ENCODE results near the gene ZNF211.

ZNF211 gene

DNA sequence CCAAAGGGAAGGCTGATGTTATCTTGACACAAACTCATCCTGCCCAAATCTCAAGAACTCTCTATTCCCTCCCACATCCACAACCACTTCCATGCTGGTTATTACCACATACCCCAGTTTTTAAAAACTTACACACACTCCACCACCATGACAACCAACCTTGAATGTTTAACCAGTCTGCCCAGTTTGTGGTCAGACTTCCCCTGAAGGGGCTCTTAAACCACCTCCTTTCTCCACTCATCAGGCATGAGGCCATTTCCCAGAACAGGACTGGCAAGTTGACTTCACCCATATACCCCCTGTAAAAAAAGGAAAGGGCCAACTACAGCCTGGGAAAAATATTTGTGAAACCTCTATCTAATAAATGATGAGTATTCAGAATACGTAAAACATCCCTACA is 23.4 kb downstream of the ZNF211 start:
- no peak overlapping the region for H2AFZ ChIP-seq (ENCODE audit: low read length, unreplicated experiment)
- H3K4me1 ChIP-seq (ENCODE audit: control insufficient read depth, insufficient read depth, low read length, unreplicated experiment), result no peaks in the 10 kb centered on the region
- H3K27me3 ChIP-seq (ENCODE audit: insufficient read depth, low read length), result peaks cover 47% of the 10 kb centered on the region
- no peak overlapping the region for H3K4me3 ChIP-seq (ENCODE audit: low read depth, low read length)
- no peaks in the 10 kb centered on the region for H3K79me2 ChIP-seq (ENCODE audit: control insufficient read depth, insufficient read depth, low read length, unreplicated experiment)
- H3K36me3 ChIP-seq (ENCODE audit: insufficient read depth, low read length), result no peaks in the 10 kb centered on the region
- no peak overlapping the region for H3K27ac ChIP-seq (ENCODE audit: low read depth, low read length)

- peak overlapping the region; percentile 80 for H3K4me3 ChIP-seq (ENCODE audit: low read depth, low read length)
Observed at GRCh38 chr19:57664269-57665127, 31.5 kb downstream of the ZNF211 start.

DNA sequence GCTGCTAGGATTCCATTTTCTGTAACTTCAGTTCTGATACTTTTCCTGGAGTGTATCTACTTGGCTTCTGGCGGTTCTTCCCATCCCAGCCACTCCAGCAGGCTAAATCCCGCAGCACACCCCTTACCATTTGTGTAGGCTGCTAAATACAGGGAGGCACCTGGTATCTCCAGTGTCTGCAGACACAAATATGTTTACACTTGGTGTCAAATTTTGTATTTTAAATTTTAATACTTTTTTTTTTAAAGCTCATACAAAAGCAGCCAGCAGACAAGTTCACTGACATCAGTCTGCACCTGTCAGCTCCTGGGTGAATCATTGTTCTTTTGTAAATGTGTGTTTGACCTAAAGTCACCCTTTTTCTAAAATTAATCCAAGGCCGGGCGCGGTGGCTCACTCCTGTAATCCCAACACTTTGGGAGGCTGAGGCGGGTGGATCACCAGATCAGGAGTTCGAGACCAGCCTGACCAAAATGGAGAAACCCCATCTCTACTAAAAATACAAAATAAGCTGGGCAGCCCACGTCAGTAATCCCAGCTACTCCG is 32.4 kb downstream of the ZNF211 start:
- H3K79me2 ChIP-seq (ENCODE audit: control insufficient read depth, insufficient read depth, low read length, unreplicated experiment), result no peaks in the 10 kb centered on the region
- H2AFZ ChIP-seq (ENCODE audit: low read length, unreplicated experiment), result no peak overlapping the region
- H3K4me3 ChIP-seq (ENCODE audit: low read depth, low read length), result no peak overlapping the region
- H3K4me1 ChIP-seq (ENCODE audit: control insufficient read depth, insufficient read depth, low read length, unreplicated experiment), result no peaks in the 10 kb centered on the region
- H3K27ac ChIP-seq (ENCODE audit: low read depth, low read length), result no peak overlapping the region
- peaks cover 22% of the 10 kb centered on the region for H3K27me3 ChIP-seq (ENCODE audit: insufficient read depth, low read length)
- no peaks in the 10 kb centered on the region for H3K36me3 ChIP-seq (ENCODE audit: insufficient read depth, low read length)

More at GRCh38 chr19:57664269-57665127, 31.5 kb downstream of the ZNF211 start:
- Histone ChIP-seq H3K36me3 (ENCODE audit: insufficient read depth, low read length) (no peaks in the 10 kb centered on the region), H3K27me3 (ENCODE audit: insufficient read depth, low read length) (peaks cover 31% of the 10 kb centered on the region), H2AFZ (ENCODE audit: low read length, unreplicated experiment) (peak overlapping the region; percentile 93), H3K27ac (ENCODE audit: low read depth, low read length) (no peak overlapping the region), H3K4me1 (ENCODE audit: control insufficient read depth, insufficient read depth, low read length, unreplicated experiment) (no peaks in the 10 kb centered on the region), H3K79me2 (ENCODE audit: control insufficient read depth, insufficient read depth, low read length, unreplicated experiment) (no peaks in the 10 kb centered on the region)

DNA sequence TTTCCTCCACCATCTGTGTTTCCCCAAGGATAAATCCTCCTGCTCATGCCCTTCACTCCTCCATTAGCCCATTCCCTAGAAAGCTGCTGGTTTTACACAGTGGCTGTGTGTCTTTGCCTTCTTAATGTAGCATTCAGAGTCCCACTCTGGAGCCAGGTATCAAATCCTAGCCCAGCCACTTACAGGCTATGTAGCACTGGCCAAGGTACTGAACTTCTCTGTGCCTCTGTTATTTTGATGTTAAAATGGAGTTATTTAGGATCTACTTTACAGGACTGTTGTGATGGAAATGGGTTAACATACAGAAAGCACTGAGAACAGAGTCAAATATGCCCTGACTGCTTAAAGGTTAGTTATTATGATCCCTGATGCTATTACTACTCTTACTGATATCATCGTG is 34.3 kb downstream of the ZNF211 start:
- peaks cover 15% of the 10 kb centered on the region for H3K27me3 ChIP-seq (ENCODE audit: insufficient read depth, low read length)
- no peaks in the 10 kb centered on the region for H3K36me3 ChIP-seq (ENCODE audit: insufficient read depth, low read length)
- H3K4me3 ChIP-seq (ENCODE audit: low read depth, low read length), result no peak overlapping the region
- H3K4me1 ChIP-seq (ENCODE audit: control insufficient read depth, insufficient read depth, low read length, unreplicated experiment), result no peaks in the 10 kb centered on the region
- H3K27ac ChIP-seq (ENCODE audit: low read depth, low read length), result no peak overlapping the region
- H3K79me2 ChIP-seq (ENCODE audit: control insufficient read depth, insufficient read depth, low read length, unreplicated experiment), result no peaks in the 10 kb centered on the region
- H2AFZ ChIP-seq (ENCODE audit: low read length, unreplicated experiment), result no peak overlapping the region

DNA sequence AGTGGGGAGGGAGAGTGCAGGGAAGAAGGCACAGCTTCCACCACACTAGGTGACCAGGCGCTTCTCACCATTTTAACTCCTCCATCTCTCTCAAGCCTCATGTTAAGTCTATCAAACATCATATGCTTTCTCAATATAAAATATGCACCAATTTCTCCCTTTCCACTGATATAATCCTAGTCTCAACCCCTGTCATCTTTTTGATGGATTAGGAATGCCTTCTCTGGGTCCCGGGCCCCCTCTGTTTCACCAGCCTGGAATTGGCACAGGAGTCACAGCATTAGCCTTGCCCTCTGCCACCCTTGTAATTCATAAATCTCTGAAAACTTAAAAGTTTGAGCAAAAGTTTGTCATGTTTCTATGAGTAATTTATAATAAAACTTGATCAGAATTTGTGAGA is 35.7 kb downstream of the ZNF211 start, which contains the start of gene ZSCAN4:
Gene ZSCAN4, plus strand, starts transcription at position 301 of the 400 bp plus-strand sequence. CDS start 7,211 bp downstream, outside the sequence.
- peaks cover 15% of the 10 kb centered on the region for H3K27me3 ChIP-seq (ENCODE audit: insufficient read depth, low read length)
- H3K27ac ChIP-seq (ENCODE audit: low read depth, low read length), result no peak within 1 kb of the TSS
- no peak within 1 kb of the TSS for H3K4me3 ChIP-seq (ENCODE audit: low read depth, low read length)
- no peaks in the 10 kb centered on the region for H3K79me2 ChIP-seq (ENCODE audit: control insufficient read depth, insufficient read depth, low read length, unreplicated experiment)
- H2AFZ ChIP-seq (ENCODE audit: low read length, unreplicated experiment), result no peak within 1 kb of the TSS
- no peaks in the 10 kb centered on the region for H3K4me1 ChIP-seq (ENCODE audit: control insufficient read depth, insufficient read depth, low read length, unreplicated experiment)
- H3K36me3 ChIP-seq (ENCODE audit: insufficient read depth, low read length), result no peaks in the 10 kb centered on the region

GRCh38 chr19:57671124-57671895 is 38.3 kb downstream of the ZNF211 start:
- Histone ChIP-seq H3K36me3 (ENCODE audit: insufficient read depth, low read length) (no peaks in the 10 kb centered on the region), H3K4me1 (ENCODE audit: control insufficient read depth, insufficient read depth, low read length, unreplicated experiment) (peaks cover 10% of the 10 kb centered on the region), H3K27ac (ENCODE audit: low read depth, low read length) (no peak overlapping the region), H3K27me3 (ENCODE audit: insufficient read depth, low read length) (peaks cover 13% of the 10 kb centered on the region; the same call in 1 of the 2 replicates), H3K79me2 (ENCODE audit: control insufficient read depth, insufficient read depth, low read length, unreplicated experiment) (no peaks in the 10 kb centered on the region), H3K4me3 (ENCODE audit: low read depth, low read length) (no peak overlapping the region), H2AFZ (ENCODE audit: low read length, unreplicated experiment) (no peak overlapping the region)

GRCh38 chr19:57672466-57672865 is 39.5 kb downstream of the ZNF211 start:
- H3K27me3 ChIP-seq (ENCODE audit: insufficient read depth, low read length), result peaks cover 6% of the 10 kb centered on the region; the same call in 1 of the 2 replicates
- H3K36me3 ChIP-seq (ENCODE audit: insufficient read depth, low read length), result no peaks in the 10 kb centered on the region
- no peak overlapping the region for H2AFZ ChIP-seq (ENCODE audit: low read length, unreplicated experiment)
- H3K27ac ChIP-seq (ENCODE audit: low read depth, low read length), result no peak overlapping the region
- H3K4me3 ChIP-seq (ENCODE audit: low read depth, low read length), result no peak overlapping the region
- no peaks in the 10 kb centered on the region for H3K79me2 ChIP-seq (ENCODE audit: control insufficient read depth, insufficient read depth, low read length, unreplicated experiment)
- H3K4me1 ChIP-seq (ENCODE audit: control insufficient read depth, insufficient read depth, low read length, unreplicated experiment), result peaks cover 11% of the 10 kb centered on the region

GRCh38 chr19:57675881-57676280 is 42.9 kb downstream of the ZNF211 start:
- no peak overlapping the region; the same call in 1 of the 2 replicates for H3K4me3 ChIP-seq (ENCODE audit: low read depth, low read length)
- H3K27ac ChIP-seq (ENCODE audit: low read depth, low read length), result no peak overlapping the region
- no peak overlapping the region for H2AFZ ChIP-seq (ENCODE audit: low read length, unreplicated experiment)
- no peaks in the 10 kb centered on the region for H3K36me3 ChIP-seq (ENCODE audit: insufficient read depth, low read length)
- peaks cover 11% of the 10 kb centered on the region for H3K4me1 ChIP-seq (ENCODE audit: control insufficient read depth, insufficient read depth, low read length, unreplicated experiment)
- peaks cover 6% of the 10 kb centered on the region; the same call in 1 of the 2 replicates for H3K27me3 ChIP-seq (ENCODE audit: insufficient read depth, low read length)
- no peaks in the 10 kb centered on the region for H3K79me2 ChIP-seq (ENCODE audit: control insufficient read depth, insufficient read depth, low read length, unreplicated experiment)

DNA sequence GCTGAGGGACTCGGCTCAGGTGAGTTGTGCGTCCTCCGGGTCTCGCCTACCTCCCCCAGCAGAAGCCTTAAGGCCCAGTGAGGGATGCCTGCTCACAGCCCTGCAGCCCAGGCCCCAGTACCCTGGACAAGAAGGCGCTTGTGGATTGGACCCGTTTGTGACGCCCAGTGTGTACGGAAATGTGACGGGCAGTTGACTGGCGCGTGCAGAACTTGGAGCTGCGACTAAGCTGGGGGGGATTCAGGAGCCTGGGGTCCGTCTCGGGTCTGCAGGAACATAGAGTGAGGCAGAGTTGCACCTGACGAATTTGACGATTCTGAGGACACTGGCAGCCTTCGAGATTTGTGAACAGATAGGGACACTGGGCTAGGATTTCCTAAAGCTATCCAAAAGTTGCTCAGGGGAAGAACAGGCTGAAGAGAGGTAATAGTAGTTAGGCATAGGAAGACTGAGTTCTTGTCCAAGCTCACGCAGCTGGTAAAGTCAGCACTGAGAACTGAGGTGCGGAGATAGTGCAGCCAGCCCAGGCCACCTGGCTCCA is 49.3 kb downstream of the ZNF211 start:
- H2AFZ ChIP-seq (ENCODE audit: low read length, unreplicated experiment), result peak overlapping the region; percentile 73

DNA sequence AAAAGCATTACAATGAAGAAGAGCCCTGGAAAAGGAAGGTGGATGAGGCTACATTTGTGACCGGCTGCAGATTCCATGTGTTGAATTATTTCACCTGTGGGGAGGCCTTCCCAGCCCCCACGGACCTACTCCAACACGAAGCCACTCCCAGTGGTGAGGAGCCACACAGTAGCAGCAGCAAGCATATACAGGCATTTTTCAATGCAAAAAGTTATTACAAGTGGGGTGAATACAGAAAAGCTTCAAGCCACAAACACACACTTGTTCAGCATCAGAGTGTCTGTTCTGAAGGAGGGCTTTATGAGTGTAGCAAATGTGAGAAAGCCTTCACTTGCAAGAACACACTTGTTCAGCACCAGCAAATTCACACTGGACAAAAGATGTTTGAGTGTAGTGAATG is 53.8 kb downstream of the ZNF211 start:
- H3K36me3 ChIP-seq (ENCODE audit: insufficient read depth, low read length), result peaks cover 57% of the 10 kb centered on the region
- H3K4me3 ChIP-seq (ENCODE audit: low read depth, low read length), result no peak overlapping the region

More for the DNA sequence above, 49.3 kb downstream of the ZNF211 start:
- no peak overlapping the region for H3K27ac ChIP-seq (ENCODE audit: low read depth, low read length)
- no peaks in the 10 kb centered on the region for H3K27me3 ChIP-seq (ENCODE audit: insufficient read depth, low read length)
- peaks cover 48% of the 10 kb centered on the region for H3K79me2 ChIP-seq (ENCODE audit: control insufficient read depth, insufficient read depth, low read length, unreplicated experiment)
- peaks cover 38% of the 10 kb centered on the region for H3K36me3 ChIP-seq (ENCODE audit: insufficient read depth, low read length)
- peak overlapping the region; percentile 95 for H3K4me3 ChIP-seq (ENCODE audit: low read depth, low read length)
- peaks cover 4% of the 10 kb centered on the region for H3K4me1 ChIP-seq (ENCODE audit: control insufficient read depth, insufficient read depth, low read length, unreplicated experiment)

More for the DNA sequence above, 53.8 kb downstream of the ZNF211 start:
- H3K79me2 ChIP-seq (ENCODE audit: control insufficient read depth, insufficient read depth, low read length, unreplicated experiment), result peaks cover 57% of the 10 kb centered on the region
- H3K27me3 ChIP-seq (ENCODE audit: insufficient read depth, low read length), result no peaks in the 10 kb centered on the region
- H3K27ac ChIP-seq (ENCODE audit: low read depth, low read length), result no peak overlapping the region
- peaks cover 4% of the 10 kb centered on the region for H3K4me1 ChIP-seq (ENCODE audit: control insufficient read depth, insufficient read depth, low read length, unreplicated experiment)
- H2AFZ ChIP-seq (ENCODE audit: low read length, unreplicated experiment), result no peak overlapping the region
